HG03520 (cell line): Measurements from ENCODE around the gene PTPRG.
"Not testable (repeated sequence)": the region's sequence is repeated elsewhere in the genome, so short reads cannot be mapped to it uniquely, and the experiment has no call there.

ENCODE experiments used
- ATAC-seq: cut with Tn5 transposase; IDR thresholded peaks from one replicate; pipeline ENCODE4 v1.9.1; 2021; ENCODE audit warnings: mild to moderate bottlenecking, moderate library complexity; ENCODE audit not compliant: unreplicated experiment

Gene PTPRG

GRCh38 chr3:61561374-61562041 is at the start of gene PTPRG:
Gene PTPRG, plus strand, starts transcription at chr3:61561571. Its CDS starts 717 bp downstream, at chr3:61562288.
- ATAC-seq = peak; percentile 51

GRCh38 chr3:61518590-61518989 is 42.8 kb upstream of the PTPRG start:
- ATAC-seq = no peak

- peak; percentile 97 for ATAC-seq
Observed at GRCh38 chr3:61520966-61521628, 40.3 kb upstream of the PTPRG start.

- no peak for ATAC-seq
Observed at GRCh38 chr3:61522060-61522459, 39.3 kb upstream of the PTPRG start.

GRCh38 chr3:61522626-61523025 is 38.7 kb upstream of the PTPRG start:
- no peak for ATAC-seq

GRCh38 chr3:61524933-61525332 is 36.4 kb upstream of the PTPRG start:
- no peak for ATAC-seq

- no peak for ATAC-seq
Observed at GRCh38 chr3:61526308-61526707, 35.1 kb upstream of the PTPRG start.

- ATAC-seq = no peak
Observed at GRCh38 chr3:61527011-61527410, 34.4 kb upstream of the PTPRG start.

GRCh38 chr3:61530355-61530754 is 31.0 kb upstream of the PTPRG start:
- no peak for ATAC-seq

GRCh38 chr3:61531528-61531927 is 29.8 kb upstream of the PTPRG start:
- ATAC-seq = no peak

GRCh38 chr3:61532739-61533500 is 28.5 kb upstream of the PTPRG start:
- no peak for ATAC-seq

GRCh38 chr3:61535826-61536225 is 25.5 kb upstream of the PTPRG start:
- no peak for ATAC-seq

- ATAC-seq = no peak
Observed at GRCh38 chr3:61537366-61537765, 24.0 kb upstream of the PTPRG start.

- ATAC-seq = no peak
Observed at GRCh38 chr3:61538486-61538885, 22.9 kb upstream of the PTPRG start.

- no peak for ATAC-seq
Observed at GRCh38 chr3:61541694-61542093, 19.7 kb upstream of the PTPRG start.

GRCh38 chr3:61545716-61546115 is 15.7 kb upstream of the PTPRG start:
- no peak for ATAC-seq

GRCh38 chr3:61547625-61548024 is 13.7 kb upstream of the PTPRG start:
- ATAC-seq = no peak

- ATAC-seq = not testable (repeated sequence)
Observed at GRCh38 chr3:61552704-61553103, 8.7 kb upstream of the PTPRG start.

GRCh38 chr3:61559136-61559731 is 2.1 kb upstream of the PTPRG start:
- no peak for ATAC-seq

GRCh38 chr3:61560517-61561373 is 626 bp upstream of the PTPRG start:
- peak; percentile 43 for ATAC-seq
